NCI-H2029 treated with DMSO at 0.1 percent for 48 hours (cell line): ENCODE results near the gene AQR.

ENCODE experiments used
- DNase-seq: peaks from one replicate; lab custom pipeline; 2025; lab: John Stamatoyannopoulos, UW

Gene AQR

GRCh38 chr15:34879107-34879506, 90.4 kb downstream of the AQR start:
- DNase-seq: no peak

- no peak for DNase-seq
Measured at GRCh38 chr15:34876640-34877039, 92.9 kb downstream of the AQR start.

- DNase-seq: no peak
Measured at GRCh38 chr15:34869110-34869509, 100.4 kb downstream of the AQR start.

- DNase-seq: no peak
Measured at GRCh38 chr15:34865531-34865930, 104.0 kb downstream of the AQR start.

- DNase-seq: no peak
Measured at GRCh38 chr15:34861214-34861613, 108.3 kb downstream of the AQR start.

- no peak for DNase-seq
Measured at GRCh38 chr15:34855893-34856292, 113.6 kb downstream of the AQR start.

- DNase-seq: no peak
Measured at GRCh38 chr15:34855413-34855812, 114.1 kb downstream of the AQR start.

- DNase-seq: no peak
Measured at GRCh38 chr15:34854232-34854631, 115.3 kb downstream of the AQR start.

- no peak for DNase-seq
Measured at GRCh38 chr15:34853001-34853758, 116.4 kb downstream of the AQR start.

GRCh38 chr15:34851751-34852150, 117.8 kb downstream of the AQR start:
- DNase-seq: no peak

GRCh38 chr15:34851007-34851406, 118.5 kb downstream of the AQR start:
- DNase-seq: no peak

- DNase-seq: no peak
Measured at GRCh38 chr15:34850121-34850520, 119.4 kb downstream of the AQR start.

GRCh38 chr15:34849364-34849959, 120.1 kb downstream of the AQR start:
- DNase-seq: no peak

- no peak for DNase-seq
Measured at GRCh38 chr15:34847598-34847997, 121.9 kb downstream of the AQR start.

GRCh38 chr15:34841262-34841725, 128.2 kb downstream of the AQR start:
- DNase-seq: no peak

GRCh38 chr15:34838282-34838681, 131.3 kb downstream of the AQR start:
- no peak for DNase-seq

- DNase-seq: no peak
Measured at GRCh38 chr15:34837246-34838016, 132.1 kb downstream of the AQR start.

- DNase-seq: no peak
Measured at GRCh38 chr15:34828145-34828911, 141.2 kb downstream of the AQR start.

- no peak for DNase-seq
Measured at GRCh38 chr15:34821831-34822230, 147.7 kb downstream of the AQR start.

GRCh38 chr15:34820110-34820509, 149.4 kb downstream of the AQR start:
- no peak for DNase-seq

GRCh38 chr15:34818526-34818925, 151.0 kb downstream of the AQR start:
- DNase-seq: no peak

- no peak for DNase-seq
Measured at GRCh38 chr15:34815836-34816235, 153.7 kb downstream of the AQR start.
